ENCODE measurements around the gene RAPGEF1. TPM values are rescaled to one million over a fixed set of nuclear protein-coding genes. Genes with fewer than 3 reads are reported as not detected.

Gene RAPGEF1
- total RNA-seq, 1 donor from 2014 or later = 76.8 TPM

GRCh38 chr9:131776473-131776872 lies 36.6 kb upstream of the RAPGEF1 start:
- Mint-ChIP-seq H3K9me3 (ENCODE audit: unreplicated experiment) (peaks cover 4% of the 10 kb centered on the region), H3K27me3 (ENCODE audit: low read depth, unreplicated experiment) (peaks cover 55% of the 10 kb centered on the region), H3K4me1 (ENCODE audit: low read depth, unreplicated experiment) (no peaks in the 10 kb centered on the region), H3K36me3 (ENCODE audit: low read depth, unreplicated experiment) (no peaks in the 10 kb centered on the region), H3K27ac (ENCODE audit: unreplicated experiment) (no peak overlapping the region), H3K4me3 (ENCODE audit: unreplicated experiment) (no peak overlapping the region)
- Histone ChIP-seq H3K9me3 (ENCODE audit: insufficient read depth, low read depth, low read length) (no peaks in the 10 kb centered on the region), H3K27me3 (ENCODE audit: insufficient read depth, low read length) (peaks cover 13% of the 10 kb centered on the region), H3K9ac (ENCODE audit: low read length) (no peak overlapping the region), H3K27ac (ENCODE audit: low read depth, low read length) (no peak overlapping the region), H3K79me2 (ENCODE audit: insufficient read depth, low read length) (no peaks in the 10 kb centered on the region), H4K20me1 (ENCODE audit: insufficient read depth, low read length) (no peaks in the 10 kb centered on the region), H2AFZ (ENCODE audit: low read depth, low read length) (no peak overlapping the region), H3K4me2 (ENCODE audit: low read length) (no peak overlapping the region), H3K4me3 (ENCODE audit: insufficient read depth, low read depth, low read length) (no peak overlapping the region), H3K4me1 (ENCODE audit: insufficient read depth, low read length) (no peaks in the 10 kb centered on the region), H3K36me3 (ENCODE audit: insufficient read depth, low read length) (no peaks in the 10 kb centered on the region)
- TF ChIP-seq EZH2 (IDR thresholded peaks at IDR 0.05; ENCODE audit: insufficient read depth, low read length) = no peak
- TF ChIP-seq CTCF (IDR thresholded peaks at IDR 0.05; ENCODE audit: insufficient read depth, low read depth, low read length) = no peak
- DNase-seq (ENCODE audit: low read depth) (peak; percentile 24), FAIRE-seq (no peak)

GRCh38 chr9:131776036-131776435 lies 36.2 kb upstream of the RAPGEF1 start:
- Mint-ChIP-seq H3K27me3 (ENCODE audit: low read depth, unreplicated experiment) (peaks cover 55% of the 10 kb centered on the region), H3K27ac (ENCODE audit: unreplicated experiment) (no peak overlapping the region), H3K36me3 (ENCODE audit: low read depth, unreplicated experiment) (no peaks in the 10 kb centered on the region), H3K4me3 (ENCODE audit: unreplicated experiment) (no peak overlapping the region), H3K4me1 (ENCODE audit: low read depth, unreplicated experiment) (no peaks in the 10 kb centered on the region), H3K9me3 (ENCODE audit: unreplicated experiment) (peaks cover 4% of the 10 kb centered on the region)
- peaks cover 9% of the 10 kb centered on the region for H3K27me3 ChIP-seq (ENCODE audit: insufficient read depth, low read length)
- no peaks in the 10 kb centered on the region for H4K20me1 ChIP-seq (ENCODE audit: insufficient read depth, low read length)
- H3K79me2 ChIP-seq (ENCODE audit: insufficient read depth, low read length) = no peaks in the 10 kb centered on the region
- TF ChIP-seq EZH2 (IDR thresholded peaks at IDR 0.05; ENCODE audit: insufficient read depth, low read length) (no peak), CTCF (IDR thresholded peaks at IDR 0.05; ENCODE audit: insufficient read depth, low read depth, low read length) (no peak)
- no peaks in the 10 kb centered on the region for H3K4me1 ChIP-seq (ENCODE audit: insufficient read depth, low read length)
- H3K4me3 ChIP-seq (ENCODE audit: insufficient read depth, low read depth, low read length) = no peak overlapping the region
- no peak overlapping the region for H3K9ac ChIP-seq (ENCODE audit: low read length)
- no peaks in the 10 kb centered on the region for H3K9me3 ChIP-seq (ENCODE audit: insufficient read depth, low read depth, low read length)
- no peaks in the 10 kb centered on the region for H3K36me3 ChIP-seq (ENCODE audit: insufficient read depth, low read length)
- H2AFZ ChIP-seq (ENCODE audit: low read depth, low read length) = no peak overlapping the region
- no peak overlapping the region for H3K27ac ChIP-seq (ENCODE audit: low read depth, low read length)
- FAIRE-seq = no peak
- no peak for DNase-seq (ENCODE audit: low read depth)
- H3K4me2 ChIP-seq (ENCODE audit: low read length) = no peak overlapping the region

- no peaks in the 10 kb centered on the region for H3K36me3 Mint-ChIP-seq (ENCODE audit: low read depth, unreplicated experiment)
These were observed 34.8 kb upstream of the RAPGEF1 start for GRCh38 chr9:131774636-131775035.

More at GRCh38 chr9:131774636-131775035, 34.8 kb upstream of the RAPGEF1 start:
- Histone ChIP-seq H3K36me3 (ENCODE audit: insufficient read depth, low read length) (no peaks in the 10 kb centered on the region), H3K27ac (ENCODE audit: low read depth, low read length) (no peak overlapping the region), H3K4me2 (ENCODE audit: low read length) (no peak overlapping the region), H3K79me2 (ENCODE audit: insufficient read depth, low read length) (no peaks in the 10 kb centered on the region), H3K27me3 (ENCODE audit: insufficient read depth, low read length) (peaks cover 18% of the 10 kb centered on the region), H2AFZ (ENCODE audit: low read depth, low read length) (no peak overlapping the region), H3K4me3 (ENCODE audit: insufficient read depth, low read depth, low read length) (no peak overlapping the region), H3K9me3 (ENCODE audit: insufficient read depth, low read depth, low read length) (no peaks in the 10 kb centered on the region), H3K9ac (ENCODE audit: low read length) (no peak overlapping the region), H4K20me1 (ENCODE audit: insufficient read depth, low read length) (no peaks in the 10 kb centered on the region), H3K4me1 (ENCODE audit: insufficient read depth, low read length) (no peaks in the 10 kb centered on the region)
- Mint-ChIP-seq H3K27me3 (ENCODE audit: low read depth, unreplicated experiment) (peaks cover 58% of the 10 kb centered on the region), H3K4me3 (ENCODE audit: unreplicated experiment) (no peak overlapping the region), H3K27ac (ENCODE audit: unreplicated experiment) (no peak overlapping the region), H3K4me1 (ENCODE audit: low read depth, unreplicated experiment) (no peaks in the 10 kb centered on the region), H3K9me3 (ENCODE audit: unreplicated experiment) (peaks cover 4% of the 10 kb centered on the region)
- TF ChIP-seq EZH2 (IDR thresholded peaks at IDR 0.05; ENCODE audit: insufficient read depth, low read length) (no peak), CTCF (IDR thresholded peaks at IDR 0.05; ENCODE audit: insufficient read depth, low read depth, low read length) (no peak)
- no peak for FAIRE-seq
- DNase-seq (ENCODE audit: low read depth) = no peak

Data from astrocyte (in vitro differentiated cells and primary cell).